HG02981 (cell line): ENCODE results near the gene LIMCH1.

Experiments
- ATAC-seq: cut with Tn5 transposase; IDR thresholded peaks from one replicate; pipeline ENCODE4 v1.9.1; 2021; ENCODE audit warnings: mild to moderate bottlenecking, moderate library complexity; ENCODE audit not compliant: unreplicated experiment

LIMCH1 gene

GRCh38 chr4:41602886-41603498 lies 65.0 kb downstream of the LIMCH1 start:
- no peak for ATAC-seq

- ATAC-seq = no peak
Observed at GRCh38 chr4:41609851-41610250, 71.9 kb downstream of the LIMCH1 start.

DNA sequence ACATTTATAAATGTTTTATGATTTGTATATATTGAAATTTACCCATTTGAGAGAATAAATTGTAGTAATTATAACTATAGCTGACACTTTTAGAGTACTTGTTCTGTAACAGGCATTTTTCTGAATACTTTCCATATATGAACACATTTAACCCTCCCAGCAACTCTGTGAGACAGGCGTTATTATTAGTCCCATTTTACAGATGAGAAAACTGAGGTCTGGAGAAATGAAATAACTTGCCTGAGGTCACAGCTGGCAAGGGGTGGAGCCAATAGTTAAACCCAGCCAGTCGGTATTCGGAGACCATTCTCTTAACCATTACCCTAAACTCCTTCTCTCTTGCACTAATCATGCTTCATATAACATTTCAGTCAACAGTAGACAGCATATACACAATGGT lies 72.5 kb downstream of the LIMCH1 start:
- ATAC-seq = no peak

GRCh38 chr4:41611124-41611838 lies 73.3 kb downstream of the LIMCH1 start:
- no peak for ATAC-seq

DNA sequence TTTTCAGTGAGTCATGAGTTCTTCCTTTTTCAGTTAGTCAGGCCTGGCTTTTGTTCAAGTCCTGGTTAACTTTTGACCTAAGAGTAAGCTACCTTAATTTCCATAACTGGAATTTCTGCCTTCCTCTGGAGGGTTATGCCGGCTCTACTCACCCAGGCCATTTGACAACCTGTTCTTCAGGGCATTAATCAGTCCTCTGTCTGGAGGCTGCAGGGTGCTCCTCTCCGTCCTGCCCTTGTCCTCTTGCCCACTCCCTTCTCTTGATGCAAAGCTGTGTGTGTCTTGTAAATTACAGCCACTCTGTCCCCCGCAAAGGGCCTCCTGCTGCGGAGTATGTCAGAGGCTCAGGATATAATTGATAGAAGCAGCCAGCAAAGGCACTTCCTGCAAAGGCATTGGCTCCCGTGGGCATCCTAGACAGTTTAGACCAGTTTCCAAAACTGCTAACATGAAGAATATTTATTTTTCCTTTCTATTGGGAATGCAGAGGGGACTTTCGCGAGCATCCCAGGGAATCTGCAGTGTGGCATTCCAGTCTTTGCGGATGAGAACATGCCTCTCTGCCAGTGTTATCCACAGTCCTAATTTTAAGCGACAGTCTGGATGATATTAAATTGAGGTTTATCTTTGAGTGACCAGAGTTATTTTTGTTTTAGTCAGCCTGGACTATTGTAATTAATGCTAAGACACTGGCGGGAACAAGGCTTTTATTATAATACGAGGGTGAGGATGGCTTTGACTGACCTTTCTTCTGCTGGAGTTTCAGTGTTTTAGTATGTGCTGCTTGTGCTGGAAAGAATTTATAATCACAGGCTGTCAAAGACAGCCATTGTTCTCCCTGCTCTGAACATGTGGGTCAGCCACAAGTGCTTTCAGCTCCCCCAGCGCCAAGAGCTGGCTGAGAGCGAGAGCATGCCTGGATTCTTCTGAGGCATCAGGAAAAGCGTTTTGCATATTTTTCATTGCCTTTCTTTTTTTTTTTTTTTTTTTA lies 74.2 kb downstream of the LIMCH1 start:
- no peak for ATAC-seq

DNA sequence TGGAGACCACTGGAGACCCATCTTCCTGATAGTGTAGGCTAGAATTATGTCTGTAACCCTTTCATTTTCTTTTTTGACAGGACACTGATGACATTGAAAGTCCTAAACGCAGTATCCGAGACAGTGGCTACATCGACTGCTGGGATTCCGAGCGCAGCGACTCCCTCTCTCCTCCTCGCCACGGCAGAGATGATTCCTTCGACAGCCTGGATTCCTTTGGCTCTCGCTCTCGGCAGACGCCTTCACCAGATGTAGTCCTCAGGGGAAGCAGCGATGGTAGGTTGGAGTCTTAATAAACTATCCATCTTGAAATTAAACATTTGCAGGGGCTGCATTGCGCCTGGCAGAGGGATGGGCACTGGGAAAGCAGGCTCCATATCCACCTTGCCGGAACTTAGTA lies 75.4 kb downstream of the LIMCH1 start:
- no peak for ATAC-seq

DNA sequence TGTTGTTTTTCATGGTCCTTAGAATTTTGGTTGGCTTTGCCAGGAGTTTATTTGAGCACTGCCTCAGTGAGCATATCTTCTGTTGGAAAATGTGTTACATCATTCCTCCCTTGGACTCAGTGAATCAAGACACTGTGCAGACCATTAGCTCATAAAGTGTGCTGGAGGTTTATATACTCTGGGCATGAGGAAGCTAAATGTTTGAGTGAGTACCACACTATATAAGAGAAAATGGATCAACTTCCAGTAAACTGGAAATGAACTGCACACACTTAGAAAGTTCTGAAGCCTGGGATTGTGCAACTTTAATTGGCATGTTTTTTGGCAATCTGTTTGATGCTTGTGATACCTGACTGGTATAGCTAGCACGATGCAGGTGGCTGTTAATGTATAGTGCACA lies 75.9 kb downstream of the LIMCH1 start:
- no peak for ATAC-seq

- no peak for ATAC-seq
Observed at GRCh38 chr4:41614519-41614918, 76.6 kb downstream of the LIMCH1 start.

DNA sequence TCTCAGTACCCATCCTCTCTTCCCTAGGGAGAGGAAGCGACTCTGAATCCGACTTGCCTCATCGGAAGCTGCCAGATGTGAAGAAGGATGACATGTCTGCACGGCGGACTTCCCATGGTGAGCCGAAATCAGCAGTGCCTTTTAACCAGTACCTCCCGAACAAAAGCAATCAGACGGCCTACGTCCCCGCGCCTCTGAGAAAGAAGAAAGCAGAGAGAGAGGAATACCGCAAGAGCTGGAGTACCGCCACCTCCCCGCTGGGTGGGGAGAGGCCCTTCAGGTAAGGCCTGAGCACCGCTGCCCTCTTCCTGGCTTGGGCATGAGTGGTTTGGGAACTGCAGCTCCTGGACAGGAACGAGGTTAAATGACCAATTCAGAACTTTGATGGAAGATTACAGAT lies 81.2 kb downstream of the LIMCH1 start:
- ATAC-seq = no peak

DNA sequence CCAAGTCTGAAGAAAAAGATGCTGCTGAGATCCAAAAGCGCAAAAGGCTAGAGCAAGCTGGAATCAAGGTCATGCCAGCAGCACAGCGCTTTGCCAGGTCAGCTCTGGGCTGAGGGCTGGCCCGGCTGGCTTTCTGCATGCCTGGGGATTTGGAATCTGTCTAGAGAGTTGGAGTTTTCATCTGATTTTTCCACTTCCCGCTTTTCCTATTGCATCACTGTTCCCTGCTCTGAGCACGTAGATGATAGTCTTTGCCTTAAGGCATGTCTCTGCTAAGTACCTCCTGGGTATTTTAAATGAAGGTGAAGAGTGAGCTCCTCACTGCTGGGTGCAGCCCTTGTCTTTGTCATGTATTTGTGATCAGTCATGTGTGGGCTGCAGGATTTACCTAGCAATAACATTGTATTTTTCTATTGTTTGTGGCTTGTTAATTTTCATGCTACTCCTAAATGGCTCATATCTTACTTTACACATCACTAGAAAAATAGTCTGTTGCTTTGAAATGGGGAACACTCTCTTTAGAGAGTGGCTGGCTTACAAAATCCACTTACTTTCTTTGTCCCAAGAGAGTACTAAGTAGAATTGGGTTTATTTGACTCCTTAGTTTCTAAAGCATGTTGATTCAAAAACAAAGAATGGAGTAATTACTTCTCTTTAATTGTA lies 82.8 kb downstream of the LIMCH1 start:
- ATAC-seq = no peak

DNA sequence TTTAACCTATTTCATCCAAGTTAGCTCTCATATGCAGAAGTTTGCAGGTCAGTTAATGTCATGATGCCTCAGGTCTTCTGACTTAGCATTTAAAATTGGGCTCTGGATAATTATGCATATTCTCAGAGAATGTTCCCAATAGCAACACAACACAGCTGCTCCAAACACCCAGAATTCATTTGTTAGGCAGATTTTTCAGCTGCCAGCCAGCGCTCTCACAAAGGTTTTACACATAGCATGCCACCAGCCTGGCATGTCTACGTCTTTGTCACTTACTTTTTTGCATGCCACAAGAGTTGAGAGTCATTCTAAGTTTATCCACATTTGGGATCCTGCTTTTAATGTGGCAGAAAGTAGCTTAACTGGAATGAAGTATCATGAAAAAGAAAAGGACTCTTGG lies 84.8 kb downstream of the LIMCH1 start:
- no peak for ATAC-seq

DNA sequence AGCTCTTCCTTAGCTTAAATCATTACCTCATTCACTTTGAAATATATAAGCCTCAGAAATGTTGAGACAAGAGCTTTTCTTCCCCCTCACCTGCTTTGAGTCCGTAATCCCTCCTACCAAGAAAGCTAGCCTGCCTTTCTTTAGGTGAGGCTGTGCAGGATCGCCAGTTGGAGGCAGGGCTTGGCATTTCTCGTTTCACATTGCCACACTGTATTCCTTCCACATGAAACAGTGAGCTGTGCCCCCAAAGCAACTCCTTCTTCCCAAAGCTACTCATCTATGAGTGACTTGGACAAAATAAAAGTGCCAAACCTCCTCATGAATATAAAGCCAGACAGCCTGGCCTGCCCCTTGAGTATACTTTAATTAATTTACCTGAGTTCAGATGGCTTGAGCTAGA lies 86.8 kb downstream of the LIMCH1 start:
- ATAC-seq = no peak

GRCh38 chr4:41625531-41625930 lies 87.6 kb downstream of the LIMCH1 start:
- no peak for ATAC-seq

DNA sequence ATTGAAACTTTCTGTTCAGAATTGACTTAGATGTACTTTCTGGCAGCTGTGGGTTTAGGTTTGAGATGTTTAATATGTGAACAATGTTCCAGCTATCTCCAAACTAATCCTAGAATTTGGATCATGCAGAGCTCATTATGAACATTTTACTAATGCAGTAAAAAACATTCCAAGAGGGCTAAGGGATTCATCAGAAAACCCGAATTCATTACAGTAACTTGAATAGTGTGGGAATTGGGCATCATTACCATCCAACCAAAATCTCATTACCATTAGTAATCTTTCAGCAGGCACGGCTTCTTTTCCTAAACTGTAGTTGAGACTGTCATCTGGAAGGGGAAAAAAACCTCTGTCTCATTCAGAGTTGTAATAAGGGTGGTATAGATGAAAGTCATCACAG lies 91.0 kb downstream of the LIMCH1 start:
- no peak for ATAC-seq

GRCh38 chr4:41631523-41631922 lies 93.6 kb downstream of the LIMCH1 start:
- no peak for ATAC-seq

- no peak for ATAC-seq
Observed at GRCh38 chr4:41632481-41633073, 94.6 kb downstream of the LIMCH1 start.

GRCh38 chr4:41633321-41633720 lies 95.4 kb downstream of the LIMCH1 start:
- no peak for ATAC-seq

- no peak for ATAC-seq
Observed at GRCh38 chr4:41635441-41635840, 97.5 kb downstream of the LIMCH1 start.

DNA sequence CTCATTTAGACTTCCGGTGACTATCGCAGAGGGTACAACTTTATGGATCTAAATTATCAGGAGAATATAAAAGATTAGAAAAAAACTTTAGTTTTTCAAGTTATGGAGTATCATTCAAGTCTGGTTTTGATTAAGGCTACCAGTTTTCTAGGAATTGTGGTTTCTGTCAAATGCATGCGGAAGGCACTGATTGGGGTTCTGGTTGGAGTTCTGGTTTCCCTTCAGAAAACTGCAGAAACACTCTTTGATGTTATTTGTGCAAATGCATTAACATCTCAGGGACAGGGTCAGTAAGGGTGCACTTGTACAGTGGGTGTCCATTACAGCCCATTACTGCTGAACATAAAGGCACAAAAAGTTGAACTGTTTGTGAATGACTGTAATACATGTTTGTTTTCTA lies 100.2 kb downstream of the LIMCH1 start:
- ATAC-seq = no peak

DNA sequence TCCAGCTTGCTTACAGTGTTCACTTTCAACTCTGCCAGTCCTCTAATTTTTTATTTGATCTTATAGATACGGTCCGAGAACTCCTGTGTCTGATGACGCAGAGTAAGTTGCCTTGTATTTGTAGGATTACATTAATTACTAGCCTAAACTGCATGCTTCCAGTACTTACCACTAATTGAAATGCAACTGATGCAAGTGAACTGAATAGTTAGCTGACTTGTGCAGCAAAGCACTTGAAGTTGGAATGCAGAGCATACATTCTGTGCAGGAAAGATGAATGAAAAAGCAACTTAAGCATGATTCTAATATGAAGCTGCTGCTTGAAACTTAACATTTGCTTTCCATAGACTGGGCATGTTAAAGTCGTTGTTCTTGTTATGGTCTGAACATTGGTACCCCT lies 100.9 kb downstream of the LIMCH1 start:
- ATAC-seq = no peak

DNA sequence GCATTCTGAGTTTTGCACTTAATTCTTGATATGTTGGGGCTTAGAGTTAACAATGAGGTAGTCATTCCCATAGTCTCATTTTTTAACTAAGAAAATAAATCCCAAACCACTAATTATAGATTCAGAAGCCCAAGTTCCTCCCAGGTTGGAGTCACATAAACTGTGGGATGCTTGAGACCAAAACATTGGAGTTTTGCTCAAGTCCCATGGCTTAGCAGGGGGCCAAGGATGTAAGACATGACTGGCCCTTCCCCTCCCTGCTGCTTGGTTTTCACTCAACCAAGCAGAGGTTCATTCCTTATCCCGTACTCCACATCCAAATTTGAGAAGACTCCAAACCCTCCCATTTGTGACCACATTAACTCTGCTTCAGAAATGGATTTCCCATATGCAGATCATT lies 101.3 kb downstream of the LIMCH1 start:
- no peak for ATAC-seq
